Karpas-422 (cell line): Measurements from ENCODE around the gene CTR9. TPM values are rescaled to one million over a fixed set of nuclear protein-coding genes. Genes with fewer than 3 reads are reported as not detected.

Experiments
- DNase-seq: peaks from one replicate; pipeline ENCODE4 v3.0.0-alpha.2; 2015
- H2AFZ ChIP-seq: fragments of 200-600 bp; sonication (generic); 2 replicates; pipeline ENCODE4 v1.6.1; 2014; ENCODE audit warnings: antibody characterized with exemption, low read length, mixed read lengths
- H3K27ac ChIP-seq: fragments of 200-600 bp; sonication (generic); 2 replicates; pipeline ENCODE4 v1.5.1; 2014; ENCODE audit warnings: mild to moderate bottlenecking, low read length, moderate library complexity
- H3K27me3 ChIP-seq: fragments of 200-600 bp; sonication (generic); 2 replicates; pipeline ENCODE4 v1.6.1; 2014; ENCODE audit warnings: low read length, mixed read lengths
- H3K36me3 ChIP-seq: fragments of 200-600 bp; sonication (generic); 2 replicates; pipeline ENCODE4 v1.6.1; 2014; ENCODE audit warnings: low read length, mixed read lengths; ENCODE audit not compliant: insufficient read depth
- H3K4me1 ChIP-seq: fragments of 200-600 bp; sonication (generic); 2 replicates; pipeline ENCODE4 v1.6.1; 2014; ENCODE audit warnings: mild to moderate bottlenecking, low read length, mixed read lengths
- H3K4me2 ChIP-seq: fragments of 200-600 bp; sonication (generic); 2 replicates; pipeline ENCODE4 v1.6.1; 2014; ENCODE audit warnings: low read length, low read depth, mild to moderate bottlenecking; ENCODE audit not compliant: poor library complexity, severe bottlenecking
- H3K4me3 ChIP-seq: fragments of 200-600 bp; sonication (generic); 2 replicates; pipeline ENCODE4 v1.5.1; 2014; ENCODE audit warnings: mild to moderate bottlenecking, antibody characterized with exemption, low read length, mixed read lengths
- H3K79me2 ChIP-seq: fragments of 200-600 bp; sonication (generic); 2 replicates; pipeline ENCODE4 v1.6.1; 2014; ENCODE audit warnings: mild to moderate bottlenecking, low read length, mixed read lengths
- H3K9ac ChIP-seq: fragments of 200-600 bp; sonication (generic); 2 replicates; pipeline ENCODE4 v1.6.0; 2014; ENCODE audit warnings: low read length
- H3K9me2 ChIP-seq: fragments of 200-600 bp; sonication (generic), shearing (Covaris generic); replicated peaks from 2 replicates; pipeline ENCODE4 v1.6.0; 2014; ENCODE audit warnings: mild to moderate bottlenecking, low read length, moderate library complexity; ENCODE audit not compliant: insufficient read depth
- H3K9me3 ChIP-seq: fragments of 300-700, 200-600 bp; sonication (generic); 2 replicates; pipeline ENCODE4 v1.6.1; 2014; ENCODE audit warnings: low read length, mixed read lengths
- H4K20me1 ChIP-seq: fragments of 200-600 bp; sonication (generic); 2 replicates; pipeline ENCODE4 v1.6.1; 2014; ENCODE audit warnings: mild to moderate bottlenecking, antibody characterized with exemption, low read length, low read depth; ENCODE audit not compliant: insufficient read depth
- total RNA-seq: library from RNA; depleted of rRNA; stranded (reverse); fragments of >200 nt; shearing (Covaris generic); gene quantifications from 2 replicates; pipeline ENCODE4 v1.2.3, GENCODE V29; 2014; ENCODE audit warnings: low replicate concordance

Gene CTR9
- total RNA-seq, 1 experiment from 2014 or later: 39.9 TPM

DNA sequence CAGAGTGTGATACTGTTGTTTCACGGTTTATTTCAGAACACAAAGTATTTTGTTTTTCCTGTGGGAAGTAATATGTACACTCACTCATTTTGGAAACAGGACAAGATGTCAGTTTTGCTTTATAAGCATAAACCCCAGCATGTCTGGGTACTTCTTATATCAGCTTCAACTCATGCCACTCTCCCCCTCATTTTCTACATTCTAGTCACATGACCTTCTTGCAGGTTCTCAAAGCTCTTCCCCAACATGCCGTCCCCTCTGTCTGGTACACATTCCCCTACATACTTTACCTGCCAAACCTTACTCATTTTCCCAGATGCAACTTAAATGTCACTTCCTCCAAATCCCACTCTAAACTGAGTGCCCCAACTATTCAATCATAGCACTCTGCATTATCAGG is 1.6 kb upstream of the CTR9 start:
- H3K79me2 ChIP-seq: peaks cover 25% of the 10 kb centered on the region
- no peak for DNase-seq
- no peaks in the 10 kb centered on the region for H3K9me2 ChIP-seq
- no peak overlapping the region for H3K4me3 ChIP-seq
- no peak overlapping the region for H3K9ac ChIP-seq
- H4K20me1 ChIP-seq: no peaks in the 10 kb centered on the region
- 0 out of 2 replicates have a peak overlapping the region, but pooled peaks have one; percentile 47 for H2AFZ ChIP-seq
- H3K4me1 ChIP-seq: peaks cover 20% of the 10 kb centered on the region
- no peak overlapping the region for H3K27ac ChIP-seq
- no peak overlapping the region for H3K4me2 ChIP-seq
- H3K27me3 ChIP-seq: no peaks in the 10 kb centered on the region
- no peaks in the 10 kb centered on the region for H3K9me3 ChIP-seq
- peaks cover 5% of the 10 kb centered on the region; the same call in 1 of the 2 replicates for H3K36me3 ChIP-seq

DNA sequence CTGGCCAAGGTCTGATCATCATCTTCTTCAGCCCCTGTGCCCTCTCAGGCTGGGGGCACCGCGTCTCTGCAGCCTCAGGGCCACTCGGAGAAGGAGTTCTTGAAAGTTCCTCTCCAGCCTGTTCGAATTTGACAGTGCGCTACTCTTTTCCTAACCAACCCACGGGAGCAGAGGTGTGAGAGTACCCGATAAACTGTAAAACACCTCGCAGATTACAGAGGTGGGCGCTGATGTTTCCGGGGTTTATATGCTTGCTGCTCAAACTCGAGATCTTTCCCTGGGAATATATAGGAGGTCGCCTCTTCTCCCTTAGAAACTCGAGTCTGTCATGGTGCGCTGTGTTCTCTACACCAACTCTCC is 515 bp downstream of the CTR9 start:
- Histone ChIP-seq H3K4me2 (peak overlapping the region; percentile 86), H3K79me2 (peaks cover 25% of the 10 kb centered on the region), H3K36me3 (peaks cover 19% of the 10 kb centered on the region; the same call in 1 of the 2 replicates), H3K27me3 (no peaks in the 10 kb centered on the region), H4K20me1 (no peaks in the 10 kb centered on the region), H3K9me2 (no peaks in the 10 kb centered on the region), H2AFZ (peak overlapping the region; percentile 99; the same call in 1 of the 2 replicates), H3K4me3 (peak overlapping the region; percentile 79), H3K27ac (peak overlapping the region; percentile 67), H3K4me1 (peaks cover 20% of the 10 kb centered on the region), H3K9ac (peak overlapping the region; percentile 78), H3K9me3 (no peaks in the 10 kb centered on the region)
- DNase-seq: peak; percentile 51

DNA sequence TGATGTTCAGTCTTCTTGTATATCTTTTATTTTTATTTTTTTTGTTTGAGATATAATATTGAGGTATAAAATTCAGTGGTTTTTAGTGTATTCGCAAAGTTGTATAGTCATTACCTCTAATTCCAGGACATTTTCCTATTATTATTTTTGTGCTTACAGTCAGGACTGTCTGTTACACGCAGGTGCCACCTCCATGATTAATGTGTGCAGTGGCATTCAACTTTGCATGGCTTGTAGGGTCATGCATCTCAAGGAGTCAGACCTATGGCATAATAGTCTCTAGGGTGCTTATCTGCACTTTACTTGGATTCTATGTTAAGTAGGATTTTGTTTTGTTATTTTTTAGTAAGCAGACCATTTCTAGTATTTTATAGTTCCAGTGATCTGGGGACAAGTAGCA is 1.0 kb downstream of the CTR9 start:
- no peak for DNase-seq
- no peaks in the 10 kb centered on the region for H3K9me2 ChIP-seq
- H3K36me3 ChIP-seq: peaks cover 23% of the 10 kb centered on the region; the same call in 1 of the 2 replicates
- H3K27ac ChIP-seq: no peak overlapping the region
- H3K27me3 ChIP-seq: no peaks in the 10 kb centered on the region
- no peaks in the 10 kb centered on the region for H4K20me1 ChIP-seq
- peak overlapping the region; percentile 78 for H3K9ac ChIP-seq
- peak overlapping the region; percentile 79 for H3K4me3 ChIP-seq
- peaks cover 20% of the 10 kb centered on the region for H3K4me1 ChIP-seq
- peak overlapping the region; percentile 86 for H3K4me2 ChIP-seq
- no peaks in the 10 kb centered on the region for H3K9me3 ChIP-seq
- H2AFZ ChIP-seq: no peak overlapping the region
- peaks cover 25% of the 10 kb centered on the region for H3K79me2 ChIP-seq

DNA sequence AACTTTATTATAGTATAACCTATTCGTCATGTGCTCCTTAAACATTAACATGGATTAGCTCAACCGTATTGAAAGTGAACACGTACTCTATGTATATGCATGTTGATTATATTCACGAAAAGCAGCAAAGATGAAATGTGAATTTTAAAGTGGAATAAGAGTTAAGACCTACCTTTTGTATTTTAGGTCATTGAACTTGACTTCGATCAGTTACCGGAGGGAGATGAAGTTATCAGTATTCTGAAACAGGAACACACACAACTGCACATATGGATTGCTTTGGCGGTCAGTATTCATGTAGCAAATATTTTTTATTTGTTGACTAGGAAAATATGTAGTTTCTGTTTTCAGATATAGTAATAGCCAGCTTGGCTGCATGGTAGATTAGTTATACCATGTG is 1.4 kb downstream of the CTR9 start:
- H3K27me3 ChIP-seq: no peaks in the 10 kb centered on the region
- H3K9me3 ChIP-seq: no peaks in the 10 kb centered on the region
- DNase-seq: no peak
- H3K9ac ChIP-seq: peak overlapping the region; percentile 78
- peak overlapping the region; percentile 79 for H3K4me3 ChIP-seq
- no peaks in the 10 kb centered on the region for H3K9me2 ChIP-seq
- H3K4me2 ChIP-seq: peak overlapping the region; percentile 86
- peaks cover 23% of the 10 kb centered on the region; the same call in 1 of the 2 replicates for H3K36me3 ChIP-seq
- no peak overlapping the region for H3K27ac ChIP-seq
- no peaks in the 10 kb centered on the region for H4K20me1 ChIP-seq
- no peak overlapping the region for H2AFZ ChIP-seq
- peaks cover 25% of the 10 kb centered on the region for H3K79me2 ChIP-seq
- peaks cover 20% of the 10 kb centered on the region for H3K4me1 ChIP-seq

DNA sequence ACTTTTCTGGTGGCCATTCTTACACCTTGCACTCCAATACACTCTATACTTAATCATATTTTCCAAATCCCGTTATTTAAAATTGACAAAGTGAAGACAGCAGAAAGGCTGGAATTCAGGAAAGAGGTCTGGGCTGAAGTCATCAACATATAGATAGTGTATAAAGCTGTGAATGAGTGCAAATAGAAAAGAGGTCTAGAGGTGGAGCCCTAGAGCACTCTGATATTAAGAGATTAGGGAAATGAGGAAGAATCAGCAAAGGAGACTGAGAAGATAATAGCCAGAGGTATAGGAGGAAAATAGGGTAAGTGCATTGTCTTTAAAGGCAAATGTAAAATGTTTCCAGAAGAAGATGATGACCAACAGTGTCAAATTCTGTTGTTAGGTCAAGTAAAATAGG is 7.9 kb downstream of the CTR9 start:
- Histone ChIP-seq H3K9me3 (no peaks in the 10 kb centered on the region), H3K4me1 (peaks cover 11% of the 10 kb centered on the region), H3K36me3 (peaks cover 47% of the 10 kb centered on the region), H3K9ac (no peak overlapping the region), H4K20me1 (no peaks in the 10 kb centered on the region; the same call in none of the 2 replicates), H3K4me2 (no peak overlapping the region), H3K27me3 (no peaks in the 10 kb centered on the region), H2AFZ (no peak overlapping the region), H3K27ac (no peak overlapping the region), H3K79me2 (peaks cover 8% of the 10 kb centered on the region; the same call in 1 of the 2 replicates), H3K4me3 (no peak overlapping the region), H3K9me2 (no peaks in the 10 kb centered on the region)
- peak; percentile 56 for DNase-seq

DNA sequence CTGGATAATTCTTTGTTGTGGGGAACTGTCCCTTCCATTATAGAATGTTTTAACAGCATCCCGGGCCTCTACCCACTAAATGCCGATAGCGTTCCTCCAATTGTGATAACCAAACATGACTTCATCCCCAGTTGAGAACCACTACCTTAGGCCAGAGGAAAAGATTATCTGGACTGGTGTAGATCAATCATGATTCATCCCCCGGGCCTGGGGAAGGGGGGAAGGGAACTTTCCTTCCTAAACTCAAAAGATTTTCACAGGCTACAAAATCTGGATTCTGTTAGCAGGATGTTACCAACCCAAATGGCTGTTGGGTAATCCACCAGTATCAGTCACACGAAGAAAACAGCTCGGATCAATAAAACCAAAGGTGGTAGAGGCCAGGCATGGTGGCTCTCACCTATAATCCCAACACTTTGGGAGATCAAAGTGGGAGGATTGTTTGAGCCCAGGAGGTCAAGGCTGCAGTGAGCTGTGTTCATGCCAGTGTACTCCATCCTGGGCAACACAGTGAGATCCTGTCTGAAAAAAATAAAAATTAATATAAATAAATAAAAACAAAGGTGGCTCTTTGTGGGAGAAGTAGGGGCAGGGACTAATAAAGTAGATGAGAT is 10.1 kb downstream of the CTR9 start:
- no peak overlapping the region for H3K27ac ChIP-seq
- no peak for DNase-seq
- no peaks in the 10 kb centered on the region; the same call in none of the 2 replicates for H4K20me1 ChIP-seq
- H3K36me3 ChIP-seq: peaks cover 50% of the 10 kb centered on the region
- no peaks in the 10 kb centered on the region for H3K9me3 ChIP-seq
- no peak overlapping the region for H2AFZ ChIP-seq
- H3K9ac ChIP-seq: no peak overlapping the region
- H3K79me2 ChIP-seq: 0 out of 2 replicates have a peak, but pooled peaks cover 5% of the 10 kb centered on the region
- H3K4me1 ChIP-seq: peaks cover 11% of the 10 kb centered on the region
- H3K9me2 ChIP-seq: no peaks in the 10 kb centered on the region
- H3K4me3 ChIP-seq: no peak overlapping the region
- H3K27me3 ChIP-seq: no peaks in the 10 kb centered on the region
- H3K4me2 ChIP-seq: no peak overlapping the region

DNA sequence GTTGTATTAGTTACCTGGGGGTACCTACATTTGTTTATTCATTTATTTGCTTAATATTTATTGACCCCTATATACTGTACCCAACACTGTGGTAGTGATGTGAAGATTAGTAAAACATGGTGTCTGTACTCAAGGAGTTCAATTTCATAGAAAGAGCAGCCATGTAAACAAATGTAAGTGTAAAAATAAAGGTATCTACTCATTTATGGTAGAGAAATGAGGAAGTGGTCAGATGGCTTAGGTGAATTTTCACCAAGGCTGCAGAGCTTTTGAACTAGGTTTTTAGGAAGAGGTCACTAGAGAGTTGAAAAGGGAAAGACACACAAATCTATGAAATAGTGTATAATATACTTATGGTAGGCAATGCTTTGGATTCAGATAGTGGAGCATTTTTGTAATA is 11.1 kb downstream of the CTR9 start:
- Histone ChIP-seq H3K79me2 (0 out of 2 replicates have a peak, but pooled peaks cover 5% of the 10 kb centered on the region), H3K9me3 (no peaks in the 10 kb centered on the region), H3K36me3 (peaks cover 55% of the 10 kb centered on the region), H4K20me1 (no peaks in the 10 kb centered on the region; the same call in none of the 2 replicates), H3K27ac (no peak overlapping the region), H3K9me2 (no peaks in the 10 kb centered on the region), H3K27me3 (no peaks in the 10 kb centered on the region), H2AFZ (no peak overlapping the region), H3K9ac (no peak overlapping the region), H3K4me1 (peaks cover 11% of the 10 kb centered on the region), H3K4me2 (no peak overlapping the region), H3K4me3 (no peak overlapping the region)
- DNase-seq: peak; percentile 74

DNA sequence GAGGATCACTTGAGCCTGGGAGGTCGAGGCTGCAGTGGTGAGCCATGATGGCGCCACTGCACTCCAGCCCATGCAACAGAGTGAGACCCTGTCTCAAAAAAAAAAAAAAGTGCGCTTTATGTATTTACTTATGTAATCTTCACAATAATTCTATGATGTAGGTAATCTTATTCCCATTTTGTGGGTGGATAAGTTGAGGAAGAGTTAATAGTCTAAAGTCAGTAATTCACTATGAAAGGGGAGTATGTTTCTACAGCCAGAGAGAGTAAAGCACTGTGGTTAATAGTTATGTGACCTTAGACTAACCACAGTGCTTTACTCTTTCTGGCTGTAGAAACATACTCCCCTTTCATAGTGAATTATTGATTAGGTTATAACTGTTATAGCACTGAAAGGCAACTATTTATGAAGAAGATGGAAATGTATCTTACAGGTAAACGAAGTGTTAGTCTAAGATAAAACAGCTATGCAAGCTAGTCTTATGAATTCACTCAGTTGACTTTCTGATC is 11.9 kb downstream of the CTR9 start:
- no peak overlapping the region for H3K9ac ChIP-seq
- H3K9me2 ChIP-seq: no peaks in the 10 kb centered on the region
- DNase-seq: no peak
- no peaks in the 10 kb centered on the region; the same call in none of the 2 replicates for H4K20me1 ChIP-seq
- H3K4me2 ChIP-seq: no peak overlapping the region
- H3K79me2 ChIP-seq: 0 out of 2 replicates have a peak, but pooled peaks cover 5% of the 10 kb centered on the region
- no peaks in the 10 kb centered on the region for H3K9me3 ChIP-seq
- peaks cover 56% of the 10 kb centered on the region for H3K36me3 ChIP-seq
- H3K27ac ChIP-seq: no peak overlapping the region
- H2AFZ ChIP-seq: no peak overlapping the region
- H3K4me3 ChIP-seq: no peak overlapping the region
- H3K27me3 ChIP-seq: no peaks in the 10 kb centered on the region
- H3K4me1 ChIP-seq: peaks cover 11% of the 10 kb centered on the region
